Stimulated activated CD4-positive, alpha-beta T cell treated with anti-CD3 and anti-CD28 coated beads, Interleukin-1b, Interleukin-23, amount 100 ng/mL, for 24 hours (primary cell): ENCODE measurements around the gene RPL10A.

Experiments used
- DNase-seq, 4 experiments: peaks; one replicate each; pipeline ENCODE4 v3.0.0-alpha.2; 2020; ENCODE audit warnings: low read depth in 4 of 4, low spot score in 1 of 4

The RPL10A gene

DNA sequence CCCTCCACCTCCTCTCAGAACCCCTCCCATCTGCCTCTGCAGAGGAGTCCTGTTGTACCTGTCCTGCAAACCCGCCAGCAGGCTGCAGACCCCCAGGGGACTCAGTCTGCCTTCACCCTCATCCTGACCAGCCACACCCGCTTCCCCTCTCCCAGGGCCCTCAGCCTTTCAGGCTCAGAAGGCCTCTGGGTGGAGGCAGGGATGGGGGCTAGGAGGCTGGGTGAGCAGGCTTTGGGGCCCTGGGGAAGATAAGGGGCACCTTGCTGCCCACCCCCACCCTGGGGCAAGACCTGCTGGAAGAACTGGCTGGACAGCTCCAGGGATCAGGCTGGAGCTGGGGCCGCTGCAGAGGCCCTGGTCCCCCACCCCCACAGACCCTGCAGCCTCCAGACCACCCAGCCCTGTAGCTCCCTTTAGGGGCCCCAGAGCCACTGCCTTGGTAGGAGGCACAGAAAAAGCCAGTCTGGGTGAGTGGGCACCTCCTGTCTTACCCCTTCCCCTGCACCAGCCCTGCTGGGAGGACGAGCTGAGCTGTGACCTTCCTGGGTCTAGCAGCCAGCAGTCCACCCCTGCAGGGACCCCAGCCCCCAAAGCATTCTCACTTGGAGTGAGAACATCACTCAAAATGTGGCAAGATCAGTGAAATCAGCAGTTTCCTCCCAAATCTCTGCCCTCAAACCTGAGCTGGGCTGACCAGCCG, 23.5 kb downstream of the RPL10A start:
- no peak for DNase-seq

GRCh38 chr6:35492258-35492973, 24.2 kb downstream of the RPL10A start:
- no peak for DNase-seq

DNA sequence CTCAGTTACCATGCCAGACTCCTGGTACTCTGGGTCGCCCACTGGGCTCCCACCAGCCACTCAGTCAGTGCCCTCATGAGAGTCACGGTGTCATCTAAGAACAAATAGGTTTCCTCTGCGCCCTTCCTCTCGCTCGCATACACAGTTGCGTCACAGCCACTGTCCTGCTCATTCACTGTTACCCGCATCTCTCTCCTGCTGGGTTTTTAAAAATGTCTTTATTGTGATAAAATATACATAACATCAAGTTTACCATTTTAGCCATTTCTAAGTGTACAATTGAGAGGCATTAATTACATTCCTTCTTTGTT, 24.7 kb downstream of the RPL10A start:
- no peak for DNase-seq

DNA sequence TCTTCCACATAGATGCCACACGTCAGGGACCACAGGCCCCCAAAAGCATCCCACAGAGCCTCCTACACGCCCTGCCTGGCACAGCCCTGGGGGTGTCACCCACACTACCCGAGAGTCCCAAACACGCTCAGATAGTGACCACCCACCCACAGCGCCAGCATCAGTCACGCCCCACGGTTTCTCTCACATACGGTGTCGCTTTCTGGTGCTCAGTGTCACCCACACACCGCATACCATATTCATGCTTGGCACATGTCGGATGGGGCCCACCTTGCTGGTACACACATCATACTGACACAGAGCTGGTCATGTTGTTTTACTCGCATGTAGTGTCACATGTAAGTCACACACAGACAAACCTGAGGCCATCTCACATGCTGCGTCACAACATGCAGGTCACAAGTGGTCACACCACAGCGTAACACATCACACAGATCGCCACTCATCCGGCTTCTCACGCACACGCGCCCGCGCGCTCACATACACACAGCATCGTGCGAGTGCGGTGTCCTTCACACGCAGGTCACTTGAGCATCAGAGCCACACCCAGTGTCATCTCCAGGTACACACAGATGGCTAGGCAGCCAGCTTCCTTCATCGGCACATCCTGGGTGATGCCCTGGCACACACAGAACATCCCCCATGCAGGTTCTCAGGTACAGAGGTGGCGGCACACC, 25.2 kb downstream of the RPL10A start:
- DNase-seq: no peak

GRCh38 chr6:35494161-35494563, 26.0 kb downstream of the RPL10A start:
- DNase-seq: no peak

DNA sequence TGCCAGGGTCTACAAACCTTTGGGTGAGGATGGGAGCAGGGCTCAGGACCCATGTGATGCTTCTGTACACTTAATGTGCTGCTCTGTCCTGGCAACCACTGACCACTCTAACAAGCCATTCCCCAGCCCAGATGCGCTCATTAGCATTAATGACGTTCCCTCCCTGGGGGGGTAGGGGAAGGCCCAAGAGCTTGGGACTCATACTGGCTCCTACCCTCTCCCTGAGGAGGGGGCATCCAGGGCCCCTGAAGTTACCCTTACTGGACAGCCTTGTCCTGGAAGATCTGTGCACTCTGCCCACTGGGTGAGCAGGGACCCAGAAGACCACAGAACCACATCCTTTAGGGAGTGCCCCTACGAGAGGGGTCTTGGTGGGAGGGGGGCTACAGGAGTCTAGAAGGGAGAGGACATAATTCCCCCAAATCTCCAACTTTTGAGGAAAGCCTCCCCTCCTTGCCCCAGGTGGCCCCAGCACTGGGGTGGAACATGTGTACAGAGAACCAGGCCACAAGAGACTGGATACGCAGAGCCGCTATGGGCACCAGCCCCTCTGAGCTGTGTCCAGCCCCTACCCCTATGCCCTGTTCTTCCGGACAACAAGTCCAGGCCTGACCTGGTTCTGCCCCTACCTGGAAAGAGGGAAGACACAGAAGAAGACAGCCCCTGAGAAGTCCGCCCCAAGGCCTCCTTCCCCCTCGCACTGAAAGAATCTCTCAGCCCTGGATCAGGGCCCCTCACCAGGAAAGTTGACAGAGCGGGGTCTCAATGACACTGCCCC, 27.2 kb downstream of the RPL10A start:
- DNase-seq: no peak

- DNase-seq: no peak
Measured at GRCh38 chr6:35496036-35496840, 28.0 kb downstream of the RPL10A start.

DNA sequence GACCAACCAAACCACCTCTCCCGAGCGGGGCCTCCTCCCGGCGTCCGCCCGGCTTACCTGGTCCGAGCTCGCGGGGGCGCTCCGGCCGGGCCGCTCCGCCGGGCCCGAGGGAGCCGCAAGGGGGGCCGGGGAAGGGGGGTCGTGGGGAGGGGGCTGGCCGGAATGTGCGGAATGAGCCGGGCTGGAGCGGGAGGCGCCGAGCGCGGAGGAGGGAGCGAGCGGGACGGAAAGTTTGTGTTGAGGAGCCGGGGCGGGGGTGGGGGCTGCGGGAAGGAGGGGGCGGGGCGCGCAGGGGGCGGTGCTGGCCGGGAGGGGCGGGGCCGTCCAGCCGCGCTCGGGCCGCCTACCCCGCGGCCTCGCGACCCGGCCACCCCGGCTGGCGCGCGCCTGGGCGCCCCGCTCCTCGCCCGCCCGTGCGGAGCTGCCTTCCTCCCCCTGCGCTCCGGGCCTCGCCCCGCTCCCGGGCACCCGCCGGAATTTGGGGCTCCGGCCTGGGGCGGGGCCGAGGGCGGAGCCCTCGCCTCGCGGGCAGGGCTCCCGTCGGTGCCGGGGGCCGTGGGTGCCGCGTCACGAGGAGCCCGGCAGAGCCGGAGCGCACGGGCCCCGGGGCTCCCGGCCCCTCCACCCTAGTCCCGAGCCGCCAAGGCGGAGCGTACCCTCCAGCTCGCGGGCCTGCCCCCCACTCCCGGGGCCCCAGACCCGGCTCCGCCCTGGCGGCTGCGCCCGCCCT, 28.8 kb downstream of the RPL10A start, which contains the start of gene TEAD3:
TSS of gene TEAD3 (minus strand) at position 239 of the 730 bp plus-strand sequence.
- peak in 2 of 4 experiments; percentile 31 to 37 for DNase-seq

DNA sequence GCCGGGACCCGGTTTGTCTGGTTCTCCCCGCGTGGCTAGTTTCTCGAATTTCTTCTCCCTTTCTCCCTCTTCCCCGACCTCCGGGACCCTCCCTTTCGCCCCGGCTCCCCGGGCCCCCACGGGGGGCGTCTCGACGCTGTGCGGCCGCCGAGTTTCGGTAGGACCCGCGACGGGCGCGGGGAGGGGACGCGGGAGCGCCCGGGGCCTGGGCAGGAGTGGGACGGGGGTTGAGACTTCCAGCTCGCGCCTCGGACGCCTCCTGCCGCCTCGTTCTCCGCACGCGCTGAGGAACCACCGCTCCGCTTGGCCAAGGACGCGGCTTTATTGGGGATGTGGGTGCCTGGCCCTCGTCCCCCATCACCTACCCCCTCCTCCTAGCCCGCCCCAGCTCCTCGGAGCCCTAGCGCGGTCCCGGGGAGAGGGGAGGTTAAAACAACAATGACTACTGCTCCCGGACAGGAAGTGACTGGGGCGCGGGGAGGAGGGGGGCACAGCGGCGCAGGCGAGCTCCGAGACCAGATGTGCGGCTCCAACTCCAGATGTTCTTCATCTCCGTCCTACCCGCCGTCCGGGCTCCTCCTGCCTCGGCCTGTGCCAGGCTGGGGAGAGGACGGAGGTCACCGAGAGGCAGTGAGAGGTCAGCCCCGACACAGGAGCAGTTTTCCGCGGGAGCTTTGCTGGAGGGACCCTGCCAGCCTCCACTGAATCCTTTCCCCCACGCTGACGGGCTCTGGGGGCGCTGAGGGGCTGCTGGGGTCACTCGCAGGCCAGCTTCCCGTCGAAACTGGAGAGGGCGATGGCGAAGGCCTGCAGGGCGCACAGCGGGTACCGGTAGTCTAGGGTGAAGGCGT, 29.6 kb downstream of the RPL10A start:
- peak in 3 of 4 experiments; percentile 25 to 37 (median 36) for DNase-seq

GRCh38 chr6:35498422-35499067, 30.3 kb downstream of the RPL10A start:
- no peak for DNase-seq

DNA sequence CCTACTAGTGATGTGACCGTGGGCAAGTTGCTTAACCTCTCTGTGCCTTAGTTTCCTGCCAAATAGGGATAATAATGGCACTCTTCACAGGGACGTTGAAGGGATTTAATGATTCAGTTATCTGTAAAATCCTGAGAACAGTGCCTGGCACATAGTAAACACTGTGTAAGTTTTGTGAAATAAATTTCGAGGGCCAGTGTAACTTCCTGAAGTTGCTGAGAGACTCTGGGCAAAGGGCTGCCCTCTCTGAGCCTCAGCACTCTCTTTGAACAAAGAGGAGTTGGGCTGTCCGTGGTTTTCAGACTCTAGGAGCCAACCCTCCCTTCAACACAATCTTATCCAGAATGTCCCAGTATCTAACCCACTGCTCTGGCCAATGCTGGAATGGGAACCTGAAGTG, 31.2 kb downstream of the RPL10A start:
- no peak for DNase-seq

DNA sequence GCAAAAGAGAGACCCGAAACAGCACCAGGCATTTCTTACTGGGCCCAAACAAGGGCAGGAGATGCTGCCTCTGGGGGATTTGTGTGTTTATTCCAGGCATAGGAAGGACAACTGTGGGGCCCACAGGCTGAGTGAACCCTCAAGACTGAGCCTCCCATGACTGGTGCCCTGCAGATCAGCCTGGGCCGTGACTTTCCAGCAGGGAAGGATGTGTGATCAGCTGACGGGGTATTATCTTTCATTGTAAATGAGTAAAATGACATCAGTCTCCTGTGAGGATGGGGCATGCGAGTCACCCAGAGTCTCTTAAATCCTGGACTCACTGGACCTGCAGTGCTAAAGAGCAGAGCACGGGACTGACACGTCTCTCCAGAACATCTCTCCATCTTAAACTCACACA, 32.6 kb downstream of the RPL10A start:
- DNase-seq: no peak

- no peak for DNase-seq
Measured at GRCh38 chr6:35501784-35502183, 33.6 kb downstream of the RPL10A start.

- no peak for DNase-seq
Measured at GRCh38 chr6:35503534-35503933, 35.3 kb downstream of the RPL10A start.

- DNase-seq: no peak
Measured at GRCh38 chr6:35505999-35506412, 37.8 kb downstream of the RPL10A start.

- no peak for DNase-seq
Measured at GRCh38 chr6:35506536-35506935, 38.3 kb downstream of the RPL10A start.

DNA sequence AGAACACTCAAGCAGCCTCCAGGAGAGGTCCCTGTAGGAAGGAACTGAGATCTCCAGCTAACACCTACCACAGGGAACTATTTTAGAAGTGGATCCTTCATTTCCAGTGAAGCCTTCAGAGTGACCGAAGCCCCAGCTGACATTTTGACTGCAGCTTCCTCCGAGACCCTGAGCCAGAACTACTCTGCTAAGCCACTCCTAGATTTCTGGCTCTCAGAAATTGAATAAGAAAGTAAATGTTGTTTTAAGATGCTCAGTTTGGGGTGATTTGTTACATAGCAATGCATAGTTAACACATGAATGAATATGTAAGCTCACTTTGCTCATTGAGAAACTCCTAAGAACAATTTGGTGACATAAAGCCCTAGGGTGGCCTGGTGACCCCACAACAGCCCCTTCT, 39.0 kb downstream of the RPL10A start:
- no peak for DNase-seq

DNA sequence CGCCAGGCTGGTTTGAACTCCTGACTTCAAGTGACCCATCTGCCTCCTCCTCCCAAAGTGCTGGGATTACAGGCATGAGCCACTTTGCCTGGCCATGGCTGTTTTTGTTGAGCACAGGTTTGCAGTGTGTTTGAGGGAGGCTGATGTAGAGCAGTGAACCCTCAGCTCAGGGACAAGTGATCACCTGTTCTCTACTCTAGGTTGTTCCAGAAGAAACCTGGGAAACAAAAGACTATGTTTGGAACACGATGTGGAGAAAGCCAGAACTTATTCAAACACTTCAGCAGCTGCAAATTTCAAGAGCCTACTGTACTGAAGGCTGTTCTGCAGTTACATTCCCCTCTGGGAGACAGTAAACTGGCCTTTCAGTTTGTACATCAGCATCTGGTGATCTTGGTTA, 39.8 kb downstream of the RPL10A start:
- DNase-seq: no peak

GRCh38 chr6:35508542-35508941, 40.3 kb downstream of the RPL10A start:
- DNase-seq: no peak
